K562 (cell line): ENCODE results near the gene CD300C. TPM values are rescaled to one million over a fixed set of nuclear protein-coding genes. Genes with fewer than 3 reads are reported as not detected.

Experiments used
- ARID1B ChIP-seq: fragments of 450-650 bp; IDR thresholded peaks from 2 replicates; pipeline ENCODE4 v1.6.1; 2016; ENCODE audit warnings: antibody characterized with exemption, mild to moderate bottlenecking, inconsistent platforms
- BCOR ChIP-seq: fragments of 450-650 bp; IDR thresholded peaks from 2 replicates; pipeline ENCODE4 v1.6.1; 2016
- BHLHE40 ChIP-seq: IDR thresholded peaks from 2 replicates; pipeline ENCODE4 v1.6.1; 2011; ENCODE audit warnings: low read length, improper control_type of control experiment
- DIDO1 ChIP-seq: fragments of 450-650 bp; IDR thresholded peaks from 2 replicates; pipeline ENCODE4 v1.6.1; 2016; ENCODE audit warnings: low read depth, missing biosample characterization, missing genetic modification characterization
- DMBX1 ChIP-seq: fragments of 250-450 bp; sonication (Bioruptor Pico); IDR thresholded peaks from 2 replicates; pipeline ENCODE4 v1.8.0; 2022; ENCODE audit warnings: inconsistent platforms, mild to moderate bottlenecking, moderate library complexity, borderline replicate concordance
- MAFF ChIP-seq: IDR thresholded peaks from 2 replicates; pipeline ENCODE4 v1.6.1; 2012; ENCODE audit warnings: low read length, improper control_type of control experiment
- NFATC3 ChIP-seq: fragments of 450-650 bp; IDR thresholded peaks from 2 replicates; pipeline ENCODE4 v1.6.1; 2017; ENCODE audit warnings: mild to moderate bottlenecking
- POLR2B ChIP-seq: fragments of 450-650 bp; IDR thresholded peaks from 2 replicates; pipeline ENCODE4 v1.6.1; 2018; ENCODE audit warnings: low read depth; ENCODE audit not compliant: partially characterized antibody
- RAD21 ChIP-seq, 2 experiments: fragments of 250-450 bp in 1 of 2; fragments of 450-650 bp in 1 of 2; sonication (Bioruptor Pico) in 1 of 2; formaldehyde crosslinking in 1 of 2; IDR thresholded peaks in 1 of 2; conservative IDR thresholded peaks in 1 of 2; 2 replicates each; pipeline versions ENCODE4 v1.4.0 to v1.8.0; 2020 to 2022; ENCODE audit warnings: mild to moderate bottlenecking in 2 of 2, moderate library complexity in 1 of 2
- RFX1 ChIP-seq: fragments of 450-650 bp; IDR thresholded peaks from 2 replicates; pipeline ENCODE4 v1.6.1; 2016; ENCODE audit warnings: mild to moderate bottlenecking, moderate library complexity
- STAT5A ChIP-seq: IDR thresholded peaks from 2 replicates; pipeline ENCODE4 v1.6.1; 2012; ENCODE audit warnings: low read length, inconsistent platforms, borderline replicate concordance
- ZBTB40 ChIP-seq, 2 experiments: fragments of 450-650 bp in 1 of 2; sonication (generic) in 1 of 2; formaldehyde crosslinking in 1 of 2; IDR thresholded peaks; 2 replicates each; pipeline versions ENCODE4 v1.7.1 to v1.9.0; 2016 to 2022; ENCODE audit warnings: inconsistent platforms in 1 of 2, mild to moderate bottlenecking in 1 of 2, missing genetic modification reagents in 1 of 2
- ZNF395 ChIP-seq: fragments of 200-800 bp; sonication (Bioruptor generic); IDR thresholded peaks from 2 replicates; pipeline ENCODE4 v1.6.1; 2017; ENCODE audit warnings: missing genetic modification characterization, missing compliant biosample characterization
- polyA plus RNA-seq, 8 experiments: library from polyadenylated mRNA; depleted of rRNA in 4 of 8; stranded (reverse) in 5 of 8; unstranded in 3 of 8; fragments of >200 nt; fragmentation: Nextera tagmentation in 2 of 8; fragmentation: Illumina TruSeq in 1 of 8; extraction: Ambion mirVana in 2 of 8; extraction: Trizol in 1 of 8; gene quantifications; 2 replicates each; pipeline versions ENCODE4 v1.2.1 to v1.2.3, GENCODE V29; 2011 to 2014; ENCODE audit warnings: inconsistent platforms in 1 of 8, missing spikeins in 1 of 8
- total RNA-seq, 7 experiments: library from RNA; depleted of rRNA in 6 of 7; stranded (reverse); fragments of >200 nt in 6 of 7; fragmentation: Illumina TruSeq in 2 of 7; extraction: Trizol in 2 of 7; gene quantifications; 2 replicates each; pipeline versions ENCODE4 v1.2.1 to v1.2.3, GENCODE V29; 2011 to 2021; ENCODE audit warnings: low replicate concordance in 1 of 7
- TF ChIP-seq, protein P1 (sequence below): fragments of 250-450 bp; sonication (Bioruptor Pico); IDR thresholded peaks from 2 replicates; pipeline ENCODE4 v1.5.0; 2021; ENCODE audit warnings: mild to moderate bottlenecking, moderate library complexity

The CD300C gene
- total and polyA plus RNA-seq, 9 of the 15 experiments (the other 6 are each of a cell fraction or from before 2014, with no cell fraction given): 0.04 to 0.16 (median 0.07) TPM; not detected in 6

DNA sequence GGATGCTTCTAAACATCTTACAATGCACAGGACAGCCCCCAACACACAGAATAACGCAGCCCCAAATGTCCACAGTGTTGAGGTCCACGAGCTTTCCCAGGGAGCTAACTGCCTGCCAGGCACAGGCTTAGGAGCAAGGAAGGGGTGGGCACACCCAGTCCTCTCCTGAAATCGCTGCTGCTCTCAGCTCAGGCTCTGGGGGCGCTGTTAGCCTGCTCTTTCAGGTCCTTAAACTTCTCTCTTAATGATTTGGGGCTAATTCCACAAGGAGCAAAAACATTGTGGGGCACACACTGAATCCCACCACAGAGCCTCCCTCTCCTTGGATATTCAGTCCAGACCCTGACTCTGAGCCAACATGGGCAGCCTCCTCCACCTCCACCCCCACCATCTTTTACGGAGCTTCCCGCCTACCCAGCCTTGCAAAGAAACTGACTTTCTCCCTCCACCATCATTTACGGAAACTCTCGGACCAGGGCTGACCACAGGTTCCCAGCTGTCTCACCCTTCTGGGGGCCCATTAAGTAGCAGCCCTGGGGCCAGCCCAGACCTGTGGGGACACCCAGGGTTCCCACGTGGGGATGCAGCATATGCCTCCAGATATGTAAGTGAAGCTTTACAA, 20.3 kb upstream of the CD300C start (continued):
- TF ChIP-seq ZBTB40 (IDR thresholded peaks at IDR 0.05) (no peak), ZBTB40 (CRISPR knock-in tag; IDR thresholded peaks at IDR 0.05) (no peak), MAFF (no peak), DMBX1 (CRISPR knock-in tag) (no peak), RFX1 (no peak), BHLHE40 (no peak), POLR2B (no peak), NFATC3 (no peak), RAD21 (CRISPR knock-in tag; conservative IDR thresholded peaks at IDR 0.05 in 1 of 2, IDR thresholded peaks at IDR 0.05 in 1 of 2) (peak in 1 of 2 experiments; percentile 48; a peak in 2 of 4 replicates), ZNF395 (CRISPR knock-in tag) (no peak), ARID1B (no peak), DIDO1 (tag) (no peak), STAT5A (no peak), BCOR (no peak)
- TF ChIP-seq, protein P1, sequence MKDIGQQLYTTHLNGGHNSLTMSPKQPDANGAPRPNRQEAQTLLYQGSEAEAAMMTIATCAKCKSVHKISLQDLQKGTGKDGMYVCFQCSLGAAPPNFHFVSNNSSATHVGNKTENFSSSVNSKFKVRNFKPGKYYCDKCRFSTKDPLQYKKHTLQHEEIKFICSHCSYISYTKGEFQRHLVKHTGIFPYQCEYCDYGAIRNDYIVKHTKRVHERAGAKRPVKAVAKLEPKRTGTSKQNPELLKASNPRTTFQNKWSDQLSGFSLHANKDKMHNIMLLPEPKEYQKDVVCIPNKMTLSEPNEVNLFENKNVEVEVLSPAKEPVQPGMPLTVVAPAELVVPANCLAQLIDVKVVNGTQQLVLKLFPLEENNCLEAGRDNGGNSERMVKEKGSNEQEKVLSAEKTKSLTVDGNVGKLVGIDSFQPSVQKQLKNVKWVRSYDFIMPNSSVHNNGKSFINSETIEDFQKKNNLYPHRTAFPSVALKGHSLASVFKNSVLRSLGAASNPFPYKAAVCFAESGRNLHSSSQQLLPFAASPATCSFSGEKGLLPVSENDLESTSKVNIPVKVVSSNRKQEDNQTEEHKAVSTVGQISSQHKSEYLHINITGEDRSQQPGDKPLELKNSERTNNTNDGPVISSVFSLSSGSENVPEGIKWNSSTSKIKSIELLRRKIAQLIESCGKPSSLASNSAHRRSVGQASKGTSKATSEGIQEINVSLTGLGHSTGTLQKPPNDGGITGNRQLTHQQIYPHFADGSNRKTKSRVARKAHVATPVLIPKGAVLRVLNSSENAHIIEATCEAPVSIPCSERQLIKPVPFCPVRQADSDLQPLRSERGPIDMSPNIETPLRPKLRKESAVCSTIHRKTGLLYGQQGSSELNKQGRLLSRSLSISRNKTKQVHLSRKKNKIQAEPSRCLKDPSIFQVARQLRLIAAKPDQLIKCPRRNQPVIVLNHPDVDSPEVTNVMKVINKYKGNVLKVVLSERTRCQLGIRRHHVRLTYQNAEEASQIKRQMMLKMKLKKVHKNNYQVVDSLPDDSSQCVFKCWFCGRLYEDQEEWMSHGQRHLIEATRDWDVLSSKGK (CRISPR knock-in tag): no peak
